Mesothelial cell of epicardium (in vitro differentiated cells): Measurements from ENCODE around the gene ADGRL3. TPM values are rescaled to one million over a fixed set of nuclear protein-coding genes. Genes with fewer than 3 reads are reported as not detected.

Experiments used
- DNase-seq, 2 experiments: peaks; one replicate each; pipeline ENCODE4 v3.0.0; 2021; ENCODE audit warnings: low spot score in 2 of 2; ENCODE audit not compliant: unreplicated experiment in 2 of 2
- H3K27ac Mint-ChIP-seq: 2 replicates; pipeline ENCODE4 v1.8.0; 2021; ENCODE audit warnings: mixed read lengths
- H3K27me3 Mint-ChIP-seq: 2 replicates; pipeline ENCODE4 v1.8.0; 2021; ENCODE audit warnings: low read depth, mixed read lengths
- H3K36me3 Mint-ChIP-seq: 2 replicates; pipeline ENCODE4 v1.8.0; 2021; ENCODE audit warnings: mixed read lengths
- H3K4me1 Mint-ChIP-seq: 2 replicates; pipeline ENCODE4 v1.8.0; 2021; ENCODE audit warnings: mixed read lengths
- H3K4me3 Mint-ChIP-seq: 2 replicates; pipeline ENCODE4 v1.8.0; 2021; ENCODE audit warnings: mild to moderate bottlenecking, moderate library complexity, mixed read lengths
- H3K9me3 Mint-ChIP-seq: 2 replicates; pipeline ENCODE4 v1.8.0; 2021; ENCODE audit warnings: mixed read lengths
- CTCF ChIP-seq: fragments of 200-600 bp; sonication (generic); IDR thresholded peaks from one replicate; pipeline ENCODE4 v1.5.0; 2021; ENCODE audit warnings: antibody characterized with exemption; ENCODE audit not compliant: unreplicated experiment
- total RNA-seq: library from RNA; stranded (reverse); gene quantifications from 3 replicates; pipeline ENCODE4 v1.2.1, GENCODE V29; 2021

Gene ADGRL3
- total RNA-seq, 1 donor from 2014 or later, result 68.3 TPM

- Mint-ChIP-seq H3K27me3 (no peaks in the 10 kb centered on the region), H3K9me3 (peaks cover 7% of the 10 kb centered on the region), H3K36me3 (no peaks in the 10 kb centered on the region), H3K4me1 (peaks cover 5% of the 10 kb centered on the region), H3K4me3 (no peak overlapping the region), H3K27ac (no peak overlapping the region)
- TF ChIP-seq CTCF, result no peak
- DNase-seq, result no peak
Observed at GRCh38 chr4:61580721-61581377, 380.7 kb downstream of the ADGRL3 start.

GRCh38 chr4:61583696-61584095, 383.6 kb downstream of the ADGRL3 start:
- Mint-ChIP-seq H3K27me3 (no peaks in the 10 kb centered on the region), H3K27ac (no peak overlapping the region), H3K4me3 (no peak overlapping the region), H3K9me3 (peaks cover 7% of the 10 kb centered on the region), H3K4me1 (peaks cover 1% of the 10 kb centered on the region), H3K36me3 (peaks cover 2% of the 10 kb centered on the region)
- TF ChIP-seq CTCF, result no peak
- DNase-seq, result no peak

GRCh38 chr4:61588621-61589402, 388.7 kb downstream of the ADGRL3 start:
- H3K36me3 Mint-ChIP-seq, result peaks cover 2% of the 10 kb centered on the region
- H3K4me3 Mint-ChIP-seq, result no peak overlapping the region
- DNase-seq, result no peak
- peaks cover 6% of the 10 kb centered on the region for H3K4me1 Mint-ChIP-seq
- H3K27me3 Mint-ChIP-seq, result no peaks in the 10 kb centered on the region
- TF ChIP-seq CTCF, result no peak
- no peak overlapping the region for H3K27ac Mint-ChIP-seq
- peaks cover 2% of the 10 kb centered on the region for H3K9me3 Mint-ChIP-seq

- Mint-ChIP-seq H3K4me1 (peaks cover 7% of the 10 kb centered on the region), H3K9me3 (peaks cover 6% of the 10 kb centered on the region), H3K27me3 (no peaks in the 10 kb centered on the region), H3K4me3 (no peak overlapping the region), H3K27ac (no peak overlapping the region), H3K36me3 (peaks cover 6% of the 10 kb centered on the region)
- no peak for TF ChIP-seq CTCF
- no peak for DNase-seq
Observed at GRCh38 chr4:61590881-61591280, 390.8 kb downstream of the ADGRL3 start.

GRCh38 chr4:61596606-61597340, 396.6 kb downstream of the ADGRL3 start:
- peaks cover 12% of the 10 kb centered on the region for H3K4me1 Mint-ChIP-seq
- DNase-seq, result no peak

More at GRCh38 chr4:61596606-61597340, 396.6 kb downstream of the ADGRL3 start:
- Mint-ChIP-seq H3K27me3 (no peaks in the 10 kb centered on the region), H3K27ac (no peak overlapping the region), H3K9me3 (peaks cover 6% of the 10 kb centered on the region), H3K4me3 (no peak overlapping the region), H3K36me3 (peaks cover 7% of the 10 kb centered on the region)
- TF ChIP-seq CTCF, result no peak
